ENCODE results near the gene RESP18. TPM values are rescaled to one million over a fixed set of nuclear protein-coding genes. Genes with fewer than 3 reads are reported as not detected.

Gene RESP18
- total and polyA plus RNA-seq, 8 donors, result not detected

DNA sequence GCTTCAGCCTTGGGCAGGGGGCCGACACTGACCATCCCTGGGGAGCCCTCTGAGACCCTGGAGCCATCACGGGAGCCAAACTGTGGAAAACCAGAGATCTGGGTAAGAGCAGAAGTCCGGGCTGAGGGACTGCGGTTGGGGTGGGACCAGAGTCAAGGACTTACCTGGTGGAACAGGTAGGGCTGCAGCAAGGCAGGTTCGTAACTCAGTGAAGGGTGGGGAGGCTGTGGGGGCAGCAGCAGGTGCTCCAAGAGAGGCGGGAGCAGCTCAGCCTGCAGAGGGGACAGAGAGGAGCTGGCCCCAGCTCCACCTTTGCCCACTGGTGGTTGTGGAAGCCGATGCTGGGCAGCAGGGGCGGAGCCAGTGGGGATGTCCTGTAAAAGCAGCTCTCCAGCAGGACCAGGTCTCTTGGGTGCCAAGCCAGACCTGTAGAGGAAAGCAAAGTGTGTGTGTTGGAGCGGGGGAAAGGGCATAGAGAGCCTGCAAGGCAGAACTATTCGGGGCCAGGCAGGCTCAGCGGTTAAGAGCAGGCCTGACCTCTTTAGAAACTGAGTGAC lies 30.1 kb downstream of the RESP18 start:
- DNase-seq, result no peak
- no peak for TF ChIP-seq POLR2A (IDR thresholded peaks at IDR 0.05)
- no peak for TF ChIP-seq POLR2AphosphoS5 (IDR thresholded peaks at IDR 0.05)
- Histone ChIP-seq H3K27ac (no peak overlapping the region), H3K4me3 (no peak overlapping the region), H3K4me1 (peaks cover 0 to 8% (median 5%) of the 10 kb centered on the region in 4 donors), H3K27me3 (peaks cover 0 to 73% (median 21%) of the 10 kb centered on the region in 3 donors), H3K36me3 (no peaks in the 10 kb centered on the region), H3K9me3 (no peaks in the 10 kb centered on the region)
- 60 to 78% (median 65%) methylated on average over 9 to 11 of the region's 11 CpGs for WGBS, 5 donors
- intact Hi-C loops (cut with DNase I; ENCODE audit: low total_unique reads), result loop anchor here (5.0 to 10.0 kb wide), 2 partner anchors 140 to 278 kb away; partner anchors contain the start of gene NHEJ1

DNA sequence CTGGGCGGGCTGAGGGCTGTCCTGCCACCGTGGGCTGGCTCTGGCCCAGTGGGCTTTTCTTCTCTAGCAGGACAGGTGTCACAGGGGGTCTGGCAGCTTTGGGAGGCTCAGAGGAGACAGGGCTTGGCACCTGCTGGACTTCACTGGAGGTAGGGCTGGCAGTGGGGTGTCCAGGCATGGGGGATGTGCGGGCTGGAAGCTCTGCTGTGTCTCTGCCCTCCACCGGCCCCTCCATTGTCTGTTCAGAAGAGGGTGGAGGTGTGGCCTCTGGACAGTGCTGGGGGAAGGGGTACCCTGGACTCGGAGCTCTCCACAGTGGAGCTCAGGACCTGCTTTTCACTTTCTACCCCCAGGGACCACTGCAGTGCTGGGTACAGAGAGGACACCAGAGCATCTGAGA lies 32.5 kb downstream of the RESP18 start:
- intact Hi-C loops (cut with DNase I; ENCODE audit: low total_unique reads), result loop anchor here (5.0 to 10.0 kb wide), 2 partner anchors 138 to 275 kb away; partner anchors contain the start of gene NHEJ1
- TF ChIP-seq EP300 (IDR thresholded peaks at IDR 0.05) (no peak), POLR2AphosphoS5 (IDR thresholded peaks at IDR 0.05) (no peak), POLR2A (IDR thresholded peaks at IDR 0.05) (no peak)
- TF ChIP-seq, protein P1, sequence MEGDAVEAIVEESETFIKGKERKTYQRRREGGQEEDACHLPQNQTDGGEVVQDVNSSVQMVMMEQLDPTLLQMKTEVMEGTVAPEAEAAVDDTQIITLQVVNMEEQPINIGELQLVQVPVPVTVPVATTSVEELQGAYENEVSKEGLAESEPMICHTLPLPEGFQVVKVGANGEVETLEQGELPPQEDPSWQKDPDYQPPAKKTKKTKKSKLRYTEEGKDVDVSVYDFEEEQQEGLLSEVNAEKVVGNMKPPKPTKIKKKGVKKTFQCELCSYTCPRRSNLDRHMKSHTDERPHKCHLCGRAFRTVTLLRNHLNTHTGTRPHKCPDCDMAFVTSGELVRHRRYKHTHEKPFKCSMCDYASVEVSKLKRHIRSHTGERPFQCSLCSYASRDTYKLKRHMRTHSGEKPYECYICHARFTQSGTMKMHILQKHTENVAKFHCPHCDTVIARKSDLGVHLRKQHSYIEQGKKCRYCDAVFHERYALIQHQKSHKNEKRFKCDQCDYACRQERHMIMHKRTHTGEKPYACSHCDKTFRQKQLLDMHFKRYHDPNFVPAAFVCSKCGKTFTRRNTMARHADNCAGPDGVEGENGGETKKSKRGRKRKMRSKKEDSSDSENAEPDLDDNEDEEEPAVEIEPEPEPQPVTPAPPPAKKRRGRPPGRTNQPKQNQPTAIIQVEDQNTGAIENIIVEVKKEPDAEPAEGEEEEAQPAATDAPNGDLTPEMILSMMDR (IDR thresholded peaks at IDR 0.05), result no peak
- Histone ChIP-seq H3K27me3 (peaks cover 0 to 49% (median 18%) of the 10 kb centered on the region in 3 donors), H3K4me3 (no peak overlapping the region), H3K4me1 (peaks cover 0 to 12% (median 8%) of the 10 kb centered on the region in 4 donors), H3K9me3 (no peaks in the 10 kb centered on the region), H3K36me3 (no peaks in the 10 kb centered on the region), H3K27ac (no peak overlapping the region)
- DNase-seq, result no peak
- 55 to 62% (median 57%) methylated on average over 5 of the region's 5 CpGs for WGBS, 5 donors

DNA sequence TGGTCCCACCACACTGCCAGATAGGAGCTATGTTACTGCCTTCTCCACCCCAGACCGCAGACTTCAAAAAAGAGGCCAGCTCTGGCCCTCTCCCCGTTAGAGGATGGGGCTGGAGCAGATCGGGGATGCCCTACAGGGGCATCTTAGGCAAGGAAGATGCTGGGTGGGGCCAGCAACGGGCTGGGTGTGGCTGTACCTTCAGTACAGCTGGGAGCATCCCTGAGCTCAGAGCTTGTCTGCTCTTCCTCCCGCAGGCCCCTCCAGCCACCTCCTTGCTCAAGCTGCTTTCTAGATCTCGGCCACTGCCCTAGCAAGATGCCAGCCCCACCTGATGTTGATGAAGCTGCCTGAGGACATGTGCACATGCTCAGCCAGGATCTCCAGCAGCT lies 33.2 kb downstream of the RESP18 start:
- Histone ChIP-seq H3K4me3 (no peak overlapping the region), H3K27ac (no peak overlapping the region), H3K27me3 (peaks cover 0 to 49% (median 18%) of the 10 kb centered on the region in 3 donors), H3K4me1 (peaks cover 1 to 17% (median 12%) of the 10 kb centered on the region in 4 donors), H3K36me3 (no peaks in the 10 kb centered on the region), H3K9me3 (no peaks in the 10 kb centered on the region)
- TF ChIP-seq EP300 (IDR thresholded peaks at IDR 0.05) (no peak), POLR2AphosphoS5 (IDR thresholded peaks at IDR 0.05) (no peak), POLR2A (IDR thresholded peaks at IDR 0.05) (no peak)
- TF ChIP-seq, protein P1 (IDR thresholded peaks at IDR 0.05), result no peak
- DNase-seq, result no peak
- 77 to 95% (median 84%) methylated on average over 3 to 6 of the region's 6 CpGs for WGBS, 5 donors
- intact Hi-C loops (cut with DNase I; ENCODE audit: low total_unique reads), result no loop called here

DNA sequence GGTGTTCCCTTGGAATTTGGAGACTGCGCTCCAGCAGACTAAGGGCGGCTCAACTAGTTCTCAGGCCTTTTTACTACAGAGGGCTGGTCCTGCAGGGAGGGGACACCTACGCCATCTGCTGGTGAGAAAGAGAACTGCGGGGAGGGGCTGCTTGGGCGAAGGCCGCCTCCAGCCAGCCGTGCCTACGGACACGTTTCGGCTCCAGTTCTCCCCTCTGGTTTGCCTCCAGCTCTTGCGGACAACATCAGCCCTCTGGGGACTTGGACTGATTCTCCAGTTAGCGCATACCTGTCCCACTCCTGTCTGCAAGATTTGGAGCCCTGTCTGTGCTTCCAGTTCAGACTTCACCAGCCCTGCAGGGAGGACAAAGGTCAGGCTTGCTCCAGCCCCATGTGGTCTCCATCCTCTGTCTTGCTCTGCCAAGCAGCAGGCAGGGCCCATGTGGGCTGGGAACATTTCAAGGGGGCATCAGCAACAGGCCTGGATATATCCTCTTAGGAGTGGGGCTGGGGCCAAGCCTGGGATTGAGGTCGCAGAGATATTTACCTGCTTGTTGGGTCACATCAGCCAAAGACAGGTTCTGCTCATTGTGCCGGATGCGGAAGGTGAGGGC lies 33.7 kb downstream of the RESP18 start:
- H3K27ac ChIP-seq, result no peak overlapping the region
- no peak overlapping the region for H3K4me3 ChIP-seq
- WGBS, 5 donors, result 19 to 42% (median 22%) methylated on average over 6 to 15 of the region's 15 CpGs
- no peaks in the 10 kb centered on the region for H3K9me3 ChIP-seq
- DNase-seq, result peak; percentile 91 to 95
- TF ChIP-seq, protein P1 (IDR thresholded peaks at IDR 0.05), result peak in 6 of 7 experiments; percentile 84 to 100 (median 98)
- peak in 2 of 3 donors; percentile 38 to 69 for TF ChIP-seq POLR2AphosphoS5 (IDR thresholded peaks at IDR 0.05)
- TF ChIP-seq POLR2A (IDR thresholded peaks at IDR 0.05), result no peak
- H3K27me3 ChIP-seq, result peaks cover 0 to 46% (median 18%) of the 10 kb centered on the region in 3 donors
- no peaks in the 10 kb centered on the region for H3K36me3 ChIP-seq
- intact Hi-C loops (cut with DNase I; ENCODE audit: low total_unique reads), result no loop called here
- H3K4me1 ChIP-seq, result peaks cover 4 to 22% (median 17%) of the 10 kb centered on the region in 4 donors
